Neural cell (in vitro differentiated cells): ENCODE results near the gene CLPX.

ENCODE experiments used
- EZH2 ChIP-seq: fragments of 200-600, 300-800 bp; shearing (Covaris generic), sonication (generic); IDR thresholded peaks from 2 replicates; pipeline ENCODE4 v1.6.1; 2014; ENCODE audit warnings: antibody characterized with exemption, low read length, borderline replicate concordance, mild to moderate bottlenecking; ENCODE audit not compliant: insufficient read depth, poor library complexity, severe bottlenecking
- TF ChIP-seq, protein P1 (sequence below): fragments of 450-650 bp; IDR thresholded peaks from 2 replicates; pipeline ENCODE4 v1.5.1; 2014; ENCODE audit warnings: antibody characterized with exemption, mild to moderate bottlenecking, moderate library complexity; ENCODE audit not compliant: poor library complexity, severe bottlenecking

GRCh38 chr15:65210770-65211481, 25.8 kb upstream of the CLPX start, which contains the start of gene CILP:
- TF ChIP-seq, protein P1, sequence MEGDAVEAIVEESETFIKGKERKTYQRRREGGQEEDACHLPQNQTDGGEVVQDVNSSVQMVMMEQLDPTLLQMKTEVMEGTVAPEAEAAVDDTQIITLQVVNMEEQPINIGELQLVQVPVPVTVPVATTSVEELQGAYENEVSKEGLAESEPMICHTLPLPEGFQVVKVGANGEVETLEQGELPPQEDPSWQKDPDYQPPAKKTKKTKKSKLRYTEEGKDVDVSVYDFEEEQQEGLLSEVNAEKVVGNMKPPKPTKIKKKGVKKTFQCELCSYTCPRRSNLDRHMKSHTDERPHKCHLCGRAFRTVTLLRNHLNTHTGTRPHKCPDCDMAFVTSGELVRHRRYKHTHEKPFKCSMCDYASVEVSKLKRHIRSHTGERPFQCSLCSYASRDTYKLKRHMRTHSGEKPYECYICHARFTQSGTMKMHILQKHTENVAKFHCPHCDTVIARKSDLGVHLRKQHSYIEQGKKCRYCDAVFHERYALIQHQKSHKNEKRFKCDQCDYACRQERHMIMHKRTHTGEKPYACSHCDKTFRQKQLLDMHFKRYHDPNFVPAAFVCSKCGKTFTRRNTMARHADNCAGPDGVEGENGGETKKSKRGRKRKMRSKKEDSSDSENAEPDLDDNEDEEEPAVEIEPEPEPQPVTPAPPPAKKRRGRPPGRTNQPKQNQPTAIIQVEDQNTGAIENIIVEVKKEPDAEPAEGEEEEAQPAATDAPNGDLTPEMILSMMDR = no peak
- TF ChIP-seq EZH2 = no peak
